Measurements from ENCODE around the gene IFT122. TPM values are rescaled to one million over a fixed set of nuclear protein-coding genes. Genes with fewer than 3 reads are reported as not detected.

Gene IFT122
- total RNA-seq, 1 experiment from 2014 or later = 35.5 TPM

DNA sequence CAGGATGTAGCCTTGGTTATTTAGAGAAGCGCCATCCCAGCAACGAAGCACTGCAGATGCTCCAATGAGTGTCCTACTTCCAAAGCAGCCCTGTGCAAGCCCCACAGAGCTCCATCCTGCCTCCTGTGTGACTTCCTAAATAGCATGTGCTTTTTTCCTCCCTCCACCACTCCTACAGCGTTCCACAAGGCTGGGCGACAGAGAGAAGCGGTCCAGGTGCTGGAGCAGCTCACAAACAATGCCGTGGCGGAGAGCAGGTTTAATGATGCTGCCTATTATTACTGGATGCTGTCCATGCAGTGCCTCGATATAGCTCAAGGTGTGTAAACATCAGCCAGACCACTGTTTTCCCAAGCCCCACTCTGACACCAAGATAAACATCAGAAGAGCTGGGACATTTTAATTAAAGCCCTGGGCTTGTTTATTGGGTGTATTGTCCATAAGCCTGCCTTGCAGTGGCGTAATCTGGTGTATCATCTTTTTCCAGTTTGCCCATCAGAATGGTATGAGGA lies 66.3 kb downstream of the IFT122 start:
- TF ChIP-seq CTCF (IDR thresholded peaks at IDR 0.05; ENCODE audit: unreplicated experiment) = no peak
- CTCF ChIA-PET = no interaction called here
- DNase-seq = no peak
- no peak overlapping the region for H3K27ac Mint-ChIP-seq (ENCODE audit: unreplicated experiment)
- H3K4me3 Mint-ChIP-seq (ENCODE audit: low read depth, unreplicated experiment) = no peak overlapping the region
- H3K9me3 Mint-ChIP-seq (ENCODE audit: low read depth, unreplicated experiment) = no peaks in the 10 kb centered on the region
- intact Hi-C loops (cut with micrococcal nuclease; ENCODE audit: unreplicated experiment) = no loop called here
- no peaks in the 10 kb centered on the region for H3K4me1 Mint-ChIP-seq (ENCODE audit: low read depth, unreplicated experiment)
- no peaks in the 10 kb centered on the region for H3K36me3 Mint-ChIP-seq (ENCODE audit: insufficient read depth, unreplicated experiment)
- no peaks in the 10 kb centered on the region for H3K27me3 Mint-ChIP-seq (ENCODE audit: unreplicated experiment)
- no TSS peak for BruUV-seq (replicated peaks)

DNA sequence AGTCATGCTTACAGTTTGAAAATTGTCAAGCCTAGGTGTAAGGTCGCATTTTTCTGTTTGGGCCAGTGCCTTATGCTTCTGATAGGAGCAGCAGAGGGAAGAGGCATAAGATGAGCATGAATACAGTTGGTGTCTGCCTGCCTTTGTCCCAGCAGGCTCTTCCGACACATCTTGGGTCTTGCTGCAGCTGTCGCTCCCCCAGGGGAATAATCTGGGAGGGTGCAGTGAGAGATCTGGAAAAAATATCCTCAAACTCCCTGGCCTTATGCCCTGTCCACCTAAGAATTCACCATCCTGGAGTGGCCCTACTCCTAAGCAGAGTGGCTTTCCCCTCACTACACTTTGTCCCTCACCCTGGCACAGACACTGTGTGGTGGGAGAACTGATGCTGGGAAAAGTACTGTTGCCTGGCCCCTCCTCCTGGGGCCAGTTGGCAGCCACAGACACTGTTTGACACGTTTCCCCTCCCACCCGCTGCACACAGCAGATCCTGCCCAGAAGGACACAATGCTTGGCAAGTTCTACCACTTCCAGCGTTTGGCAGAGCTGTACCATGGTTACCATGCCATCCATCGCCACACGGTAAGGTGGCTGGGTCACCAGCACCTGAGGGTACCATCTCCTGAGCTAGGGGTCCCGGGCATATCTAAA lies 67.3 kb downstream of the IFT122 start:
- BruUV-seq (replicated peaks) = no TSS peak
- Mint-ChIP-seq H3K4me3 (ENCODE audit: low read depth, unreplicated experiment) (no peak overlapping the region), H3K27ac (ENCODE audit: unreplicated experiment) (no peak overlapping the region), H3K27me3 (ENCODE audit: unreplicated experiment) (no peaks in the 10 kb centered on the region), H3K4me1 (ENCODE audit: low read depth, unreplicated experiment) (no peaks in the 10 kb centered on the region), H3K36me3 (ENCODE audit: insufficient read depth, unreplicated experiment) (no peaks in the 10 kb centered on the region), H3K9me3 (ENCODE audit: low read depth, unreplicated experiment) (no peaks in the 10 kb centered on the region)
- DNase-seq = no peak
- intact Hi-C loops (cut with micrococcal nuclease; ENCODE audit: unreplicated experiment) = no loop called here
- no peak for TF ChIP-seq CTCF (IDR thresholded peaks at IDR 0.05; ENCODE audit: unreplicated experiment)
- CTCF ChIA-PET = no interaction called here

DNA sequence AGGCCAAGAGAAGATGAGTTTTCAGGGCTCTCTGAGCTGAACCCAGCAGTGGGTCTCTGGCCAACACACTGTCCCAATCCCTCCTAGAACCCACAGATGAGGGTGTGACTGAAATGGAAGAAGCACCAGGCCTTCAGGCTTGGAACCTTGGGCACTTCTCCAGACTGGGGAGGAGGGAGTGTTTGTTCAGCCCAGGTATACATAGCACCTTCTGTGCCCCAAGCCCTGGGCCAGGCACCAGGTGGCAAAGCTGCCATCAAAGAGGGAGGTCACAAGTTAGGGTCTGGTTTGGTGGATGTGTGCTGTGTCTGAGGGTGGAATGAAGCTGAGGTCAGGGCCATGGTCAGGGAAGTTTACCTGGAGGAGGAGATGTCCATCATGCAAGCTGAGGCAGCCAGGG lies 72.6 kb downstream of the IFT122 start:
- intact Hi-C loops (cut with micrococcal nuclease; ENCODE audit: unreplicated experiment) = no loop called here
- H3K36me3 Mint-ChIP-seq (ENCODE audit: insufficient read depth, unreplicated experiment) = no peaks in the 10 kb centered on the region
- no peaks in the 10 kb centered on the region for H3K9me3 Mint-ChIP-seq (ENCODE audit: low read depth, unreplicated experiment)
- H3K4me3 Mint-ChIP-seq (ENCODE audit: low read depth, unreplicated experiment) = no peak overlapping the region
- CTCF ChIA-PET = interaction anchor here (0.9 kb wide), 1 partner anchor 8 kb away, joined by 3 read pairs; no protein-coding TSS in a partner anchor
- DNase-seq = no peak
- H3K27ac Mint-ChIP-seq (ENCODE audit: unreplicated experiment) = no peak overlapping the region
- no peak for TF ChIP-seq CTCF (IDR thresholded peaks at IDR 0.05; ENCODE audit: unreplicated experiment)
- no TSS peak for BruUV-seq (replicated peaks)
- no peaks in the 10 kb centered on the region for H3K27me3 Mint-ChIP-seq (ENCODE audit: unreplicated experiment)
- no peaks in the 10 kb centered on the region for H3K4me1 Mint-ChIP-seq (ENCODE audit: low read depth, unreplicated experiment)

GRCh38 chr3:129513705-129514104 lies 73.7 kb downstream of the IFT122 start:
- CTCF ChIA-PET = no interaction called here
- TF ChIP-seq CTCF (IDR thresholded peaks at IDR 0.05; ENCODE audit: unreplicated experiment) = no peak
- BruUV-seq (replicated peaks) = no TSS peak

More at GRCh38 chr3:129513705-129514104, 73.7 kb downstream of the IFT122 start:
- intact Hi-C loops (cut with micrococcal nuclease; ENCODE audit: unreplicated experiment) = no loop called here
- no peak for DNase-seq
- H3K4me3 Mint-ChIP-seq (ENCODE audit: low read depth, unreplicated experiment) = no peak overlapping the region
- no peak overlapping the region for H3K27ac Mint-ChIP-seq (ENCODE audit: unreplicated experiment)
- H3K27me3 Mint-ChIP-seq (ENCODE audit: unreplicated experiment) = no peaks in the 10 kb centered on the region
- no peaks in the 10 kb centered on the region for H3K4me1 Mint-ChIP-seq (ENCODE audit: low read depth, unreplicated experiment)
- no peaks in the 10 kb centered on the region for H3K36me3 Mint-ChIP-seq (ENCODE audit: insufficient read depth, unreplicated experiment)
- H3K9me3 Mint-ChIP-seq (ENCODE audit: low read depth, unreplicated experiment) = no peaks in the 10 kb centered on the region

Data from Calu3 (cell line).